ENCODE results near the gene CHKA.

CHKA gene

DNA sequence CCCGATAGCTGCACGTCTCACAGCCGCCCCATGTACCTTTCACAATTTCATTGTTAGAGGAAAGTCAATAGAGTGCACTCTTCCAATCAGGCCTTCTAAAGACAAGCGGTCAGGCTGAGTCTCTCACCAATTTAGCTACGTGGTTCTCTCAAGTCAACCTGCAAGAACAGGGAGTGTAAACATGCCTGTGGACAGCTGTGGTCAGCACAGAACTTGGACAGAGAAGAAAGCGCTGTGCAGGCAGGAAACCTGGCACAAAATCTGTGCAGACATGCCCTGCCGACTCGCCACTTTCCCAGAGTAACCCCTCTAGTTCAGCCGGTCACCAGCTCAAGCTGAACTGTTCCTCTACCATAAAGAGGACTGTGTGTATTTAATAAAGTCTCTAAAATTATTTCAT lies 39.5 kb downstream of the CHKA start:
- Histone ChIP-seq H3K4me3 (replicated peaks; ENCODE audit: insufficient read depth, low read length) (no peak overlapping the region), H3K27ac (replicated peaks) (no peak overlapping the region), H3K27me3 (ENCODE audit: insufficient read depth, poor library complexity, severe bottlenecking) (no peaks in the 10 kb centered on the region)
- no peak for DNase-seq (ENCODE audit: low read depth in 1 of 2, low spot score in 1 of 2)
- TF ChIP-seq, protein P1, sequence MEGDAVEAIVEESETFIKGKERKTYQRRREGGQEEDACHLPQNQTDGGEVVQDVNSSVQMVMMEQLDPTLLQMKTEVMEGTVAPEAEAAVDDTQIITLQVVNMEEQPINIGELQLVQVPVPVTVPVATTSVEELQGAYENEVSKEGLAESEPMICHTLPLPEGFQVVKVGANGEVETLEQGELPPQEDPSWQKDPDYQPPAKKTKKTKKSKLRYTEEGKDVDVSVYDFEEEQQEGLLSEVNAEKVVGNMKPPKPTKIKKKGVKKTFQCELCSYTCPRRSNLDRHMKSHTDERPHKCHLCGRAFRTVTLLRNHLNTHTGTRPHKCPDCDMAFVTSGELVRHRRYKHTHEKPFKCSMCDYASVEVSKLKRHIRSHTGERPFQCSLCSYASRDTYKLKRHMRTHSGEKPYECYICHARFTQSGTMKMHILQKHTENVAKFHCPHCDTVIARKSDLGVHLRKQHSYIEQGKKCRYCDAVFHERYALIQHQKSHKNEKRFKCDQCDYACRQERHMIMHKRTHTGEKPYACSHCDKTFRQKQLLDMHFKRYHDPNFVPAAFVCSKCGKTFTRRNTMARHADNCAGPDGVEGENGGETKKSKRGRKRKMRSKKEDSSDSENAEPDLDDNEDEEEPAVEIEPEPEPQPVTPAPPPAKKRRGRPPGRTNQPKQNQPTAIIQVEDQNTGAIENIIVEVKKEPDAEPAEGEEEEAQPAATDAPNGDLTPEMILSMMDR (IDR thresholded peaks at IDR 0.05; ENCODE audit: insufficient read depth, low read length), result no peak
- TF ChIP-seq, protein P2, sequence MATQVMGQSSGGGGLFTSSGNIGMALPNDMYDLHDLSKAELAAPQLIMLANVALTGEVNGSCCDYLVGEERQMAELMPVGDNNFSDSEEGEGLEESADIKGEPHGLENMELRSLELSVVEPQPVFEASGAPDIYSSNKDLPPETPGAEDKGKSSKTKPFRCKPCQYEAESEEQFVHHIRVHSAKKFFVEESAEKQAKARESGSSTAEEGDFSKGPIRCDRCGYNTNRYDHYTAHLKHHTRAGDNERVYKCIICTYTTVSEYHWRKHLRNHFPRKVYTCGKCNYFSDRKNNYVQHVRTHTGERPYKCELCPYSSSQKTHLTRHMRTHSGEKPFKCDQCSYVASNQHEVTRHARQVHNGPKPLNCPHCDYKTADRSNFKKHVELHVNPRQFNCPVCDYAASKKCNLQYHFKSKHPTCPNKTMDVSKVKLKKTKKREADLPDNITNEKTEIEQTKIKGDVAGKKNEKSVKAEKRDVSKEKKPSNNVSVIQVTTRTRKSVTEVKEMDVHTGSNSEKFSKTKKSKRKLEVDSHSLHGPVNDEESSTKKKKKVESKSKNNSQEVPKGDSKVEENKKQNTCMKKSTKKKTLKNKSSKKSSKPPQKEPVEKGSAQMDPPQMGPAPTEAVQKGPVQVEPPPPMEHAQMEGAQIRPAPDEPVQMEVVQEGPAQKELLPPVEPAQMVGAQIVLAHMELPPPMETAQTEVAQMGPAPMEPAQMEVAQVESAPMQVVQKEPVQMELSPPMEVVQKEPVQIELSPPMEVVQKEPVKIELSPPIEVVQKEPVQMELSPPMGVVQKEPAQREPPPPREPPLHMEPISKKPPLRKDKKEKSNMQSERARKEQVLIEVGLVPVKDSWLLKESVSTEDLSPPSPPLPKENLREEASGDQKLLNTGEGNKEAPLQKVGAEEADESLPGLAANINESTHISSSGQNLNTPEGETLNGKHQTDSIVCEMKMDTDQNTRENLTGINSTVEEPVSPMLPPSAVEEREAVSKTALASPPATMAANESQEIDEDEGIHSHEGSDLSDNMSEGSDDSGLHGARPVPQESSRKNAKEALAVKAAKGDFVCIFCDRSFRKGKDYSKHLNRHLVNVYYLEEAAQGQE (IDR thresholded peaks at IDR 0.05; ENCODE audit: insufficient replicate concordance, low read depth), result no peak
- TF ChIP-seq GABPA (IDR thresholded peaks at IDR 0.05; ENCODE audit: low read depth) (no peak), SPI1 (IDR thresholded peaks at IDR 0.05; ENCODE audit: borderline replicate concordance, low read depth) (no peak), POLR2AphosphoS5 (IDR thresholded peaks at IDR 0.05; ENCODE audit: low read depth) (no peak)

DNA sequence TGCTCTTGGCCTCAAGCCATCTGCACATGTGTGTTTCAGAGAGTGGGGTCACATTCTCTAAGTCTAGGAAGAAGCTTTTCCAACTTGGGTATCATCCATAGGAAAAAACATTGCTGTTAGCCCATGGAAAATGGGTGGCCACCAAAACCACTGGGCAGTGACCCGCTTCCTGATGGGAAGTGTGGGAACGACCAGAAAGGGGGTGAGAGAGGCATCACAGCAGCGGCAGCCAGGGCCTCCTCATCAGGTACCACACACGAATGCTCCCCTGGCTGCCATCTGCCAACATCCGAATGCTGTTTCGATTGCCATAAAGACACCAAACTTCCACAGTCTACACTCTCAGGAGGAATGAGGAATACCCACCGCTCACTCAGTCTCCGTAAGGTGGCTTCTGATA lies 40.3 kb downstream of the CHKA start:
- H3K4me3 ChIP-seq (replicated peaks; ENCODE audit: insufficient read depth, low read length), result no peak overlapping the region
- no peak overlapping the region for H3K27ac ChIP-seq (replicated peaks)
- TF ChIP-seq SPI1 (IDR thresholded peaks at IDR 0.05; ENCODE audit: borderline replicate concordance, low read depth) (no peak), POLR2AphosphoS5 (IDR thresholded peaks at IDR 0.05; ENCODE audit: low read depth) (no peak), GABPA (IDR thresholded peaks at IDR 0.05; ENCODE audit: low read depth) (no peak)
- TF ChIP-seq, protein P1 (IDR thresholded peaks at IDR 0.05; ENCODE audit: insufficient read depth, low read length), result no peak
- TF ChIP-seq, protein P2 (IDR thresholded peaks at IDR 0.05; ENCODE audit: insufficient replicate concordance, low read depth), result no peak
- no peaks in the 10 kb centered on the region for H3K27me3 ChIP-seq (ENCODE audit: insufficient read depth, poor library complexity, severe bottlenecking)
- DNase-seq (ENCODE audit: low read depth in 1 of 2, low spot score in 1 of 2), result no peak

DNA sequence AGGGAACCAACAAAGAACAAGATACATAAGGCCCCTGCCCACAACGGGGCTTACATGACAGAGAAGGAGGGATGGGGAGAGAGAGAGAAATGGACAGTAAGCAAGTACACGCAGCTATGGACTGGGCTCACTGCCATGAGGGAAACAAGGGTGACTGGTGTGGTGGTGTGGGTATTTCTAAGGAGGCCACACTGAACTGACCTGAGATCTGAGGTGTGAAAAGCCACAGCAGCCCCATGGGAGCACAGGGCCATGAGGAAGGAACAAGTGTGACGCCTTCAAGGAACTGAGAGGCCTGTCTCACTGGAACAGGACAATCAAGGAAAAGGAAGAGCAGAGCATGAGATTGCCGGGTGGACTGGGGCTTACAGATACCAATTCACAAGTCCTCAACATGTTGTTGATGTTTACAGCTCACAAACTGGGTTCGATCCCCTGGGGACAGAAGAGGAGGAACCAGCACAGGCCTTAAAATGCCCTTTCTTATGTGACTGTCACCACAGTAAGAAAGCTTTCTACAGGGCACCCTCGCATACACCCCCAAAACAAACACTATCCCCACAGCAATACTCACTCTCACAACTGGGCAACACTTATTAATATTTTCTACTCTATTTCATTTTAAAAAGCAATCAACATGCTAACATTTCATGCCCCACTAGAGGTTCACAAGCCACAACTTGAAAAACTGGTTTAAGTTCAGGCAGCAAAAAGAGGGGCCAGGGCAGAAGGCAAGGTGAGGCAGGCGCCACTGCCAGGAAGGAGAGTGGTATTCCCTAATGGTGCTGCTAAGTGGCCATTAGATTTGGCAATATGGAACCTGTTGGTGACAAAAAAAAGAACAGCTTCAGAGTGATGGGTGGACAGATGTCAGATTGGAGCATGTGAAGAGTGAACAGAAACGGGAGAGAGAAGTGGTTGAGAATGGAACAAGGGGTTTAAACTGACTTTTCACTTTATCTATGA lies 43.3 kb downstream of the CHKA start:
- TF ChIP-seq SPI1 (IDR thresholded peaks at IDR 0.05; ENCODE audit: borderline replicate concordance, low read depth), result no peak
- TF ChIP-seq, protein P2 (IDR thresholded peaks at IDR 0.05; ENCODE audit: insufficient replicate concordance, low read depth), result no peak
- TF ChIP-seq, protein P1 (IDR thresholded peaks at IDR 0.05; ENCODE audit: insufficient read depth, low read length), result no peak
- TF ChIP-seq POLR2AphosphoS5 (IDR thresholded peaks at IDR 0.05; ENCODE audit: low read depth), result no peak
- no peak for TF ChIP-seq GABPA (IDR thresholded peaks at IDR 0.05; ENCODE audit: low read depth)
- no peak overlapping the region for H3K27ac ChIP-seq (replicated peaks)
- no peak overlapping the region for H3K4me3 ChIP-seq (replicated peaks; ENCODE audit: insufficient read depth, low read length)
- no peak for DNase-seq (ENCODE audit: low read depth in 1 of 2, low spot score in 1 of 2)
- H3K27me3 ChIP-seq (ENCODE audit: insufficient read depth, poor library complexity, severe bottlenecking), result no peaks in the 10 kb centered on the region

Data from HL-60 (cell line).